Eye (tissue), 1 donor: ENCODE measurements around the gene RASAL2.
"Not testable (repeated sequence)": the region's sequence is repeated elsewhere in the genome, so short reads cannot be mapped to it uniquely, and the experiment has no call there.

Experiments used
- DNase-seq: peaks from one replicate; pipeline ENCODE4 v3.0.0-alpha.2; 2015

Gene RASAL2

DNA sequence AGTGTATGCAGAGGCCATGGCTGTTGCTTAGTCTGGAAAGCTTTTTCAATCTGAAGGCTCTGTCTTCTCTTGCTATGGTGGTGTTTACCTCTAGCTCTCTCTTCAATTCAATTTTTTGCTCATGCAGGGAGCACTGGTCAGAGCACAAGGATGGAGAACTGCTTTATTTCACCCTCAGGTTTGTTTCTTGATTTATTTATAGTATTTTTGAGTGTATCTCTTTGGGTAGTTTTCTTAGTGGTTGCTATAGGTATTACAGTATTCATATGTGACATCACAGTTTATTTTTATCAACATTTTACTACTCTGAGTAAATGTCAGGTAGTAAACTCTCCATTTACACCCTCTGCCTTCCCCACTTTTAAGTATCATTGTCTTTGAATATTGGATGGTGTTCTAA is 147.9 kb downstream of the RASAL2 start:
- DNase-seq, result no peak

DNA sequence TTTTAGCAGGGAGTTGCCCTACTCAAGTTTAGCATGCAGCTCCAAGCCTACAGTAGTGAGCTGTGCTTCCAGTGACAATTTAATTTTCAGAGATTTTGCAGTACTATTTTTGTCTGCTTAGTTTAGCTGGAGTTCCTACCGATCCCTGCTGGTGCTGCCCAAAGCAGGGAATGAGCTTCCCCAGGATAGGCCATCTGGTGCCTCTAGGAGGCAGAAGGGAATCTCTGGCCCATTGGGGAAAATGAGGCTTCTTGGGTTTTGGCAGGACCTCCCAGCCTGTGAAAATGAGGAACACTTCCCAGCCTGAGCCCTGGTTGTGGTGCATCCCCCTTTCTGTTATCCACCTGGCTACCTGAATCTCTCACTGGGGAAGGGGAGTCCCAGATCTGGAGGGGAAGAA is 149.2 kb downstream of the RASAL2 start:
- no peak for DNase-seq

- no peak for DNase-seq
Observed at GRCh38 chr1:178243890-178244289, 150.0 kb downstream of the RASAL2 start.

GRCh38 chr1:178248284-178248683 is 154.4 kb downstream of the RASAL2 start:
- not testable (repeated sequence) for DNase-seq

GRCh38 chr1:178253581-178253980 is 159.7 kb downstream of the RASAL2 start:
- not testable (repeated sequence) for DNase-seq

DNA sequence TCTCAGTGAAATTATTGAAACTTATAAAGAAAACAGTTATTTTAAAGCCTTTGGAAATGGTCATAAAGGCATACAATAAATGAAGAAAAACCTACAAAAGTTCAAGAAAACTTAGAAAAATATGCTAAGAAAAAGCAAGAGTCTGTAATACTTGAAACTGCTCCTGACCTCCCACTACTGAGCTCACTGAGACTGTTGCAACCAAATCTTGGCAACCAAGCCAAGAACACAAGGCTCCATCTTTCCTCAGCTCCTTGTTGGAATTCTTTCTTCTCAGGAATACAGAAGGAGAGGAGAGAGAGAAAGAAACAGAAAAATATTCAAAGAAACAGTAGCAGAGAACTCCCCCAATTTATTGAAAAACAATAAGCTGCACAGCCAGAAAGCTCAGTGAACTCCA is 160.5 kb downstream of the RASAL2 start:
- no peak for DNase-seq

GRCh38 chr1:178258536-178258935 is 164.6 kb downstream of the RASAL2 start:
- no peak for DNase-seq

DNA sequence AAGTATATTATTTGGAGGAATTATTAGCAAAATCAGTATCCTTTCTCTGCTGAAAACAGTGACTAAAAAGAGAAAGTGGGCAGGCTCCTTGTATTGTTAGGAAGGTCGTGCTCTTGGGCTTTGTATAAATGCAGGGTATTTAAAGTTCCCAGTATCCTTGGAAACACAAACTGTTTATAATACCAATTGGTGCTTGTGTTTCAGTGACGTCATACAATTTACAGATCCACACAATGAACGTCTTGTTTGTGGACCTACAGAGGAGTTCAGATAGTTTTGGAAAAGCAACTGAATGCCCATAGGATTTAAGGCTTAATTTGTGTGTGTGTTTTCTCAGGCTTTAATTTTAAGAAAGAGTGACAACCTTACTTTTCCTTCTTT is 168.2 kb downstream of the RASAL2 start:
- DNase-seq, result peak; percentile 67

GRCh38 chr1:178263341-178263740 is 169.4 kb downstream of the RASAL2 start:
- peak; percentile 25 for DNase-seq

DNA sequence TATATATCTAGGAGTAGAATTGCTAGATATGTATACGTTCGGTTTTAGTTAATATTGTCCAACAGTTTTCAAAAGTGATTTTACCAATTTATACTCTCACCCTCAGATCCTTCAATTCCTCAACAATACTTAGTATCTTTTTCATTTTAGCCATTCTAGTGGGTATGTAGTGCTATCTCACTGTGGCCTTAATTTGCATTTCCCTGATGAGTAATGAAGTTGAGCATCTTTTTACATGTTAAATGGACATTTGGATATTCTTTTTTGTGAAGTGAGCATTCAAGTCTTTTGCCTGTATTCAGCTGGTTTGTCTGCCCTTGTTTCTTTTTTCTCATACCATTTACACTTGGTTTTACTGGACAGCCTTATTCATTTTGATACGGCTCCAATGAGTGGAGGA is 172.2 kb downstream of the RASAL2 start:
- no peak for DNase-seq

DNA sequence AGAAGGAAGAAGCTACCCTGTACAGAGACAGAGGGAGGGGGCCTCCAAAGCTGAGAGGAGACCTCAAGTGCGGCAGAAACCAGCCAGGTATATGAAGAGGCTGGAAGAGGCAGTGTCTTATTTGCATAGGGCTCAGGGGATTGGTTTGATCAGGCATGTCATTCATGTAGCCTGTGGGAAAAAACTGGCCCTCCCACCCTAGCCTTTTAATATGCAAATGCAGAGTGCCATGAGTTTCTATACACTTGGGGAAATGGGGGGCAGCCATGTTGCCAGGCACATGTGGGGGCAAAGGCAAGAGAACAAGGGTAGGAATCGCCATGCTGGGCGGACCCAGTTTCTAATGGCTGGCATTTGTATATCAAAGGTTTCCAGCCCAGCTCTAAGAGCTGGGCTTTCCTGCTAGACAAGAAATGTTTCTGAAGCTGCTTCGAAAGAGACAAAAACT is 172.7 kb downstream of the RASAL2 start:
- no peak for DNase-seq

GRCh38 chr1:178267646-178268094 is 173.8 kb downstream of the RASAL2 start:
- no peak for DNase-seq

GRCh38 chr1:178271471-178271870 is 177.6 kb downstream of the RASAL2 start:
- no peak for DNase-seq

GRCh38 chr1:178273707-178274410 is 180.0 kb downstream of the RASAL2 start:
- no peak for DNase-seq

GRCh38 chr1:178275049-178275448 is 181.1 kb downstream of the RASAL2 start:
- DNase-seq, result no peak

- no peak for DNase-seq
Observed at GRCh38 chr1:178275553-178275952, 181.6 kb downstream of the RASAL2 start.

GRCh38 chr1:178277793-178278530 is 184.1 kb downstream of the RASAL2 start:
- DNase-seq, result no peak

DNA sequence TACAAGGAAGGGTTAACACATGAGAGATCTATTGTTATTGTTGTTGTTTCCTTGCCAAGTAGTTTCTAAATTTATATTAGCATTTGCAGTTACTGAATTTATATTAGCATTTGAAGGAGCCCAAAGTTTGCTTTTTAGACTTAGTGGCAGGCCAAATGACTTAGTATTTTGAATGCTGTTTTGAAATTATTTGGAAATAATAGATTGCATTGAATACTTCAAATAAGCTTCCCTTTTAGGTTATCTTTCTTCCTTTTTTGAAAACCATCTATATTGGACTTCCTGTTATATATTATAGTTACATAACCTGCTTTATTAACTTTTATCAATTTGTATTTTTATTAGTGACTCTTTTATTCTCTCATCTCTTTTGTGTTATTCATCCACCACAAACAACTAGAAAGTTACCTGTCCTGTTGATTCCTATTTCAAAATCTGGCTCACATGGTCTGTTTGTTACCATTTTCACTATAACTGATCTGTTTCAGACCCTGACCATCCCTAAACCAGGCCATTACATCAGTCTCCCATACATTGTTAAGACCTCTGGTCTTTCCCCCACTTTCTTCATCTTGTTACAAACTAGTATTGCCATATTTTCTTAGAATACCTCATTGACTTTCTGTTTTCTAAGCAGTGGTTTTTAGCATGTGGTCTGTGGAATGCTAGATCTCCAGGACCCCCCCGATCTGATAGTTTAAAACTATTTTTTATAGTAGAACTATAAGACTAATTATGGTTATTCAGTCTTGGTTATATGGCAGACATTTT is 185.2 kb downstream of the RASAL2 start:
- no peak for DNase-seq

DNA sequence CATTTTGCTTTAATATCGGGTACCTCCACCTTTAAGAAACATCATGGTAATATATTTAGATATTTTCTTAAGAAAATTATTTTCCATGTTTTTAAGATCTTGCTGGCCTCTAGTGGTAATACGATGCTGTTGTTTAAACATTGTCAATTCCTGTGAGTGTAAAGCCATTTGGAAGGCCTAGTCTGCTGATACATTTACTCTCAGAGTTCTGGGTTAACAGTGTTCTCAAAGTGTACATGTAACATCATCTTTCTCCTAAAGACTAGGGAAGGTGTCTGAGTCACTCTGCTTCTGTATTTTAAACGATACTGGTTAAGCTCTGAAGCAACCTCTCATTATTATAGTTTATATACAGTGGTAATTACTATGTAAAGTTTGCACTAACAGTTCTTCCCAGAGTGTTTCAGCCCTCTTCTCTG is 189.1 kb downstream of the RASAL2 start:
- DNase-seq, result peak; percentile 39

- DNase-seq, result no peak
Observed at GRCh38 chr1:178283409-178283808, 189.5 kb downstream of the RASAL2 start.

DNA sequence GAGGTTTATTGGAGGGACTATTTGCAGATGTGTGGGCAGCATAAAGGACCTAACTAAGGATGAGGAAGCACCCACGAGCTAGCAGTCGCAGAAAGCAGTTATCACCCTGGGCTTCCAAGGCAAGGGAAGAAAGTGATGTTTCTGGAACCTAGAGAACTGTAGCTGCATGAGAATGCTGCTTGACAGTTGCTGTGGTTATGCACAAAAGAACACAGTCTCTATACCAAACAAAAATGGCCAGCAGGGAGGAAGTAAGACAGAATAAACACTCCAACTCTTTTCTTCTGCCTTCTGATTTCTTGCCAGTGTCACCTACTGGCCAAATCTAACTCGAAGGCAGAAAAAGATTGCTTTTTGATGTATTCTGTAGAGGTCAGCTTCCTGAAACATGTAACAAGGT is 190.2 kb downstream of the RASAL2 start:
- no peak for DNase-seq

DNA sequence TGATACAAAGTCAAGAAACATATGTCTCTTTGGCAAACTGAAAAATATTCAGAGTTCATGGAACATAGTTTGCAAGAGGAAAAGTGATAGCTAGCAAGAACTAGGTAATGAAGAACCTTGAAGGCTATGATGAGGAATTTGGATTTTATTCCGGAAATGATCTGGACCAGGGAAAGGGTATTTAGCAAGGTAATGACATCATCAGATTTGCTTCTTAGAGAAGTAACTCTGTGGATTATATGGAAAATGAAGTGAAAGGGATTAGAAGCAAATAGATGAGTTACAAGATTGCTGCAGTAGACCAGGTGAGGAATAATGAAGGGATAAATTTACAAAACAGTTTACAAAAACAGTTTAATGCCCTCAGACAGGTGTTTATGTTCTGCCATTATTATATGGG is 197.3 kb downstream of the RASAL2 start:
- no peak for DNase-seq

GRCh38 chr1:178294654-178295053 is 200.8 kb downstream of the RASAL2 start:
- no peak for DNase-seq

- DNase-seq, result no peak
Observed at GRCh38 chr1:178300352-178300699, 206.4 kb downstream of the RASAL2 start.
